ENCODE data around the gene IVNS1ABP.
A peak's percentile ranks its signal among the peaks of the same experiment; 100 is the strongest.

IVNS1ABP gene

DNA sequence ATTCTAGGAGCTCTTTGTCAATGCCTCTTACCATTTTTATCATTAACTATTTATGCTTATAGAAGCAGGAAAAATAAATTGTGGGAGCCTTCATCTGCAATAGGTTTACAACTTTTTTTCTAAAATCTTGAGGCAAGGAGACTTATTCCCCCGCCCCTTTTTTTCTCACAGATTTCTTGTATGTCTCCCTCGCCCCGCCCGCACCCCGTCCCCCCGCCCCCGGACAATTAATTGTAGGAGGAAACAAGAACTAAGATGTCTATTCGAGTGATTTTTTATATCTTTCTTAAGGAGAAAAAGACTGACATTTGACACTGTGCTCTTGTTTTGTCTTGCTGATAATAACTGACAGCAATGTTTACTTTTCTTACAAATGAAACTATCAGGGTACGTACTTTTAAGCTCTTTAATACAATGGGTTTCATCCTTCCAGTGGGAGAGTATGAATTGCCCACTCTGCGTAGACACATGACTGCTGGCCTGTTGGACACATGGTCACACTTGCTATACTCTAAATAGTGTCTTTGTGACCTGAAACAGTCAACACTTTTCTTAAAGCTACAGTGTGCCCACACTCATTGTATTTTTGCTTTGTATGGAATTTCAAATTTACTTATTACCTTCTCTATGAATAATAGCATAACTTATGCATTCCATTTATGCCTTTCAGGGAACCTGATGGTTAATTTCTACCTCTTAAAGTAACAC is 1.5 kb upstream of the IVNS1ABP start:
- ATAC-seq, result no peak
- peaks cover 36% of the 10 kb centered on the region for H3K4me1 Mint-ChIP-seq
- H3K27ac Mint-ChIP-seq, result peak overlapping the region; percentile 98
- no peaks in the 10 kb centered on the region for H3K27me3 Mint-ChIP-seq
- peaks cover 6% of the 10 kb centered on the region for H3K9me3 Mint-ChIP-seq
- peak overlapping the region; percentile 99 for H3K4me3 Mint-ChIP-seq
- peaks cover 28% of the 10 kb centered on the region for H3K36me3 Mint-ChIP-seq (ENCODE audit: low read depth)
- no peak for DNase-seq

DNA sequence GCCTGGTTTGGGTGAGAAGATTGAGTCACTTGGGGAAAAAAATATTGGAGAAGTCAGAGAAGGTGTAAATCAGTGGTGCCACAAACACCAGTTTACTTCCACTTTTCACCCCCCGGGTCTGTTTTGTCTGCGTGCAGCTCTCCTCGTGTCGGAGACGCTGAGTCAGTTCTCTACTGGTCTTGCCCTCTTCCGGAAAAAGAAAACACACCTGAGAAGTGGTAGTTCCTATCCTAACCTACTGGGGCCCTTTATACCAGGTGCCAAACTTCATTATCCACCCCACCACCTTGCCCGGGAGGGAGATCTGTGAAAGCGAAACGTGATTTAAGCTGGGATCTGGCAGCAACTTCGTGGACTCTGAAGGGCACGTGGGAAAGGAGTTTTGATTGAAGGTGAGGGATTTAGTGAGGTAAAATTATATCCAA is 855 bp upstream of the IVNS1ABP start:
- peaks cover 6% of the 10 kb centered on the region for H3K9me3 Mint-ChIP-seq
- DNase-seq, result peak; percentile 75
- peak overlapping the region; percentile 98 for H3K27ac Mint-ChIP-seq
- H3K36me3 Mint-ChIP-seq (ENCODE audit: low read depth), result peaks cover 35% of the 10 kb centered on the region
- H3K4me1 Mint-ChIP-seq, result peaks cover 42% of the 10 kb centered on the region
- H3K27me3 Mint-ChIP-seq, result no peaks in the 10 kb centered on the region
- peak; percentile 29 for ATAC-seq
- peak overlapping the region; percentile 99 for H3K4me3 Mint-ChIP-seq

GRCh38 chr1:185316163-185317033 is 645 bp downstream of the IVNS1ABP start:
- Mint-ChIP-seq H3K27ac (peak overlapping the region; percentile 98), H3K4me3 (peak overlapping the region; percentile 99), H3K4me1 (peaks cover 56% of the 10 kb centered on the region), H3K27me3 (no peaks in the 10 kb centered on the region), H3K9me3 (peaks cover 6% of the 10 kb centered on the region), H3K36me3 (ENCODE audit: low read depth) (peaks cover 43% of the 10 kb centered on the region)
- DNase-seq, result peak; percentile 94
- ATAC-seq, result peak; percentile 66

- peaks cover 44% of the 10 kb centered on the region for H3K36me3 Mint-ChIP-seq (ENCODE audit: low read depth)
- H3K4me1 Mint-ChIP-seq, result peaks cover 61% of the 10 kb centered on the region
- H3K4me3 Mint-ChIP-seq, result peak overlapping the region; percentile 99
- H3K27ac Mint-ChIP-seq, result peak overlapping the region; percentile 98
- ATAC-seq, result no peak
- no peak for DNase-seq
- H3K27me3 Mint-ChIP-seq, result no peaks in the 10 kb centered on the region
- no peaks in the 10 kb centered on the region for H3K9me3 Mint-ChIP-seq
Measured at GRCh38 chr1:185315445-185316071, 1.5 kb downstream of the IVNS1ABP start.

DNA sequence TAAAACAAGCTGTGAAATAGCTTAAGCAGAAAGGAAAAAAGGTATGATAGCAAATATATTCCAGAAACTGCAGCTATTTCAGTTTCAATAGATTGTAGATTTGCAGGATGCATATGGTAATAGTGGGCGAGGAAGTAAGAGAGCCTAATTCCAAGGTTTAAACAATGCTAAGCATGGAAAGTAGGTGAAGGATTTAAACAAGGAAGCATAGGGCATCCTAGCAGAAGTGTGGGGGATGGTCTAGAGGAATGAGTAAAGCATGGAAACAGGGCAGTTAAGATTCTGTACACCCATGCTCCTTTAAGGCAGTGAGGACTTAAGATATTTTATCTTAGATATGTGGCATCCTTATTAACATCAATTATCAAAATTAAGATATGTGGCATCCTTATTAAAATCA is 2.6 kb downstream of the IVNS1ABP start:
- ATAC-seq, result no peak
- Mint-ChIP-seq H3K27me3 (no peaks in the 10 kb centered on the region), H3K4me3 (peak overlapping the region; percentile 99), H3K36me3 (ENCODE audit: low read depth) (peaks cover 48% of the 10 kb centered on the region), H3K27ac (peak overlapping the region; percentile 44), H3K4me1 (peaks cover 61% of the 10 kb centered on the region), H3K9me3 (no peaks in the 10 kb centered on the region)
- DNase-seq, result no peak

DNA sequence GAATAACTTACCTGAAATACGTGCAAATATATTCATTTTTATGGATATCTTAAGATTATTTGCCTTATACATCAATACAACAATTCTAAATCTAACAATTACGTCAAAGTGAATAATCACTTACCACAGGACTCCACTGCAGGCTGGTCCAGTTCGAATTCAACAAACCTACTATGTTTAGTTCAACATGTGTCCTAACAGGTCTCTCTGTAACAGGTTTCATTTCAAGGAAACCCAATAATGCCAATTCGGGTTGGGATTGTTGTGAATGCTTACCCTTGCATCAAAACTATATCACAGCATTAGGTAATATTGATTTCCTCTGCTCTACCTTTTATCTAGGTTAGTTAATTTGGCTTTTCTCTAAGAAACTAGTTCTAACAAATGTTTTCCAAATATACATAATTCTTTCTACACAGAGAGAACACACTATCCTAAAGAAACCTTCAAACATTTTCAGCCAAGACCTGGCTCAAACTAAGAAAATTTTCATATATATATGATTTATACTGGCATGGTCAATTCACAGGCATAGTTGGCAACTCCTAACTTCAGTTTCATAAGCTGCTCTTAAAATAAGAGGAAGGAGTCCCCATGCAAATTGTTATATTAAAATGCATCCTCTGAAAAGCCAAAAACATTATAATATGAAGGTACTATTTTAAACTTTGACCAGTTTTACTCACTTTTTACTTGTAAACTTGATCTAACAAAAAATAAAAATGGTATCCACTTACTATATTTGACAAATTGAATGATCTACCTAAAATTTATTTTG is 4.5 kb downstream of the IVNS1ABP start:
- ATAC-seq, result no peak
- DNase-seq, result no peak
- Mint-ChIP-seq H3K4me1 (peaks cover 46% of the 10 kb centered on the region), H3K27me3 (no peaks in the 10 kb centered on the region), H3K4me3 (peak overlapping the region; percentile 99), H3K9me3 (no peaks in the 10 kb centered on the region), H3K36me3 (ENCODE audit: low read depth) (peaks cover 58% of the 10 kb centered on the region), H3K27ac (no peak overlapping the region)

GRCh38 chr1:185311589-185312225 is 5.3 kb downstream of the IVNS1ABP start:
- peaks cover 44% of the 10 kb centered on the region for H3K4me1 Mint-ChIP-seq

GRCh38 chr1:185309566-185309965 is 7.5 kb downstream of the IVNS1ABP start:
- H3K27ac Mint-ChIP-seq, result no peak overlapping the region
- ATAC-seq (no peak), DNase-seq (no peak)
- H3K27me3 Mint-ChIP-seq, result no peaks in the 10 kb centered on the region
- H3K4me1 Mint-ChIP-seq, result peaks cover 37% of the 10 kb centered on the region
- H3K36me3 Mint-ChIP-seq (ENCODE audit: low read depth), result peaks cover 69% of the 10 kb centered on the region
- H3K9me3 Mint-ChIP-seq, result no peaks in the 10 kb centered on the region
- H3K4me3 Mint-ChIP-seq, result no peak overlapping the region

More at GRCh38 chr1:185311589-185312225, 5.3 kb downstream of the IVNS1ABP start:
- Mint-ChIP-seq H3K36me3 (ENCODE audit: low read depth) (peaks cover 63% of the 10 kb centered on the region), H3K27me3 (no peaks in the 10 kb centered on the region), H3K4me3 (peak overlapping the region; percentile 6), H3K27ac (peak overlapping the region; percentile 37), H3K9me3 (no peaks in the 10 kb centered on the region)
- DNase-seq (no peak), ATAC-seq (no peak)

DNA sequence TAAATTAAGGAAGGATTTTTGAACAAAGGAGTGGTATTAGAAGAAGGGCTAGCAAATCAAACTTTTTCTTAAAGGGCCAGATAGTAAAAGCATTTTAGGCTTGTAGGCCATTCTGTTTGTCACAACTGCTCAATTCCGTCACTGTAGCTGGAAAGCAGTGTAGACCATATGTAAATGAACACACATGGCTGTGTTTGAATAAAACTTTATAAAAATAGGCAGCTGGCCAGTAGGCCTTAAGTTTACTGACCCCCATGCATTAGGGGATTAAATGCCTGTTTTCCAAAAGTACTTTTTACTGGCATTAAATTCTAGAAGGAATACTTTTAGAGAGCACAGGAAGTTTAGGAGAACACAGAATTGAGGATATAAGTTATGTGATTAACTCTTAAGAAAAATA is 8.9 kb downstream of the IVNS1ABP start:
- H3K9me3 Mint-ChIP-seq, result no peaks in the 10 kb centered on the region
- ATAC-seq (no peak), DNase-seq (no peak)
- no peak overlapping the region for H3K27ac Mint-ChIP-seq
- no peaks in the 10 kb centered on the region for H3K27me3 Mint-ChIP-seq
- H3K4me1 Mint-ChIP-seq, result peaks cover 23% of the 10 kb centered on the region
- H3K4me3 Mint-ChIP-seq, result no peak overlapping the region
- peaks cover 68% of the 10 kb centered on the region for H3K36me3 Mint-ChIP-seq (ENCODE audit: low read depth)

DNA sequence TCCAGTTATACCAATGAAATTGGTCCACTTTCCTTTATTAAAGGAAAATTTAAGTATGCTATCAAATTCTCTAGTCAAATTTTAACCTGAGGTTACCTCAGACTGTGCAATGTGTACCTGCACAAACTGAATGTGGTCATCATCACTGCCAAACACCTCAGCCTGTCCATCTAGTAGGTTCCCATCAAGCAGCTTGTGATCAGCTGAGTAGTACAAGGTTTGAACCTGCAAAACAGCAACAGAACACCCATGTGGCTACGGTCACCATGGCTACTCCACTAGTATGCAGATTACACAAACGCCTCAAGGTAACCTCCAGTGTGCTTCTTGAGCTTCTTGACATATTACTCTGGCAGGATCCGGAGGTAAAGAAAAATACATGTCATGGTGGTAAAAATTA is 11.6 kb downstream of the IVNS1ABP start:
- H3K27me3 Mint-ChIP-seq, result no peaks in the 10 kb centered on the region
- no peak overlapping the region for H3K27ac Mint-ChIP-seq
- H3K4me3 Mint-ChIP-seq, result no peak overlapping the region
- H3K9me3 Mint-ChIP-seq, result no peaks in the 10 kb centered on the region
- H3K4me1 Mint-ChIP-seq, result no peaks in the 10 kb centered on the region
- H3K36me3 Mint-ChIP-seq (ENCODE audit: low read depth), result peaks cover 71% of the 10 kb centered on the region
- no peak for DNase-seq
- no peak for ATAC-seq

- H3K27me3 Mint-ChIP-seq, result no peaks in the 10 kb centered on the region
- peaks cover 78% of the 10 kb centered on the region for H3K36me3 Mint-ChIP-seq (ENCODE audit: low read depth)
- H3K27ac Mint-ChIP-seq, result no peak overlapping the region
- no peaks in the 10 kb centered on the region for H3K4me1 Mint-ChIP-seq
- ATAC-seq, result no peak
- DNase-seq, result no peak
- H3K4me3 Mint-ChIP-seq, result no peak overlapping the region
- H3K9me3 Mint-ChIP-seq, result no peaks in the 10 kb centered on the region
Measured at GRCh38 chr1:185300152-185300551, 16.9 kb downstream of the IVNS1ABP start.

GRCh38 chr1:185297982-185298381 is 19.1 kb downstream of the IVNS1ABP start:
- H3K27me3 Mint-ChIP-seq, result no peaks in the 10 kb centered on the region
- H3K36me3 Mint-ChIP-seq (ENCODE audit: low read depth), result peaks cover 73% of the 10 kb centered on the region
- DNase-seq, result no peak
- no peak overlapping the region for H3K27ac Mint-ChIP-seq
- H3K4me3 Mint-ChIP-seq, result no peak overlapping the region
- H3K4me1 Mint-ChIP-seq, result no peaks in the 10 kb centered on the region
- no peak for ATAC-seq
- H3K9me3 Mint-ChIP-seq, result no peaks in the 10 kb centered on the region

- H3K27ac Mint-ChIP-seq, result no peak overlapping the region
- no peaks in the 10 kb centered on the region for H3K9me3 Mint-ChIP-seq
- H3K4me1 Mint-ChIP-seq, result peaks cover 4% of the 10 kb centered on the region
- no peak for DNase-seq
- no peak overlapping the region for H3K4me3 Mint-ChIP-seq
- peaks cover 64% of the 10 kb centered on the region for H3K36me3 Mint-ChIP-seq (ENCODE audit: low read depth)
- ATAC-seq, result no peak
- H3K27me3 Mint-ChIP-seq, result no peaks in the 10 kb centered on the region
Measured at GRCh38 chr1:185295091-185295490, 22.0 kb downstream of the IVNS1ABP start.
